GM18498 (cell line): Measurements from ENCODE around the gene PI16.

ENCODE experiments used
- ATAC-seq: cut with Tn5 transposase; IDR thresholded peaks from one replicate; pipeline ENCODE4 v1.9.1; 2021; ENCODE audit warnings: mild to moderate bottlenecking, moderate library complexity; ENCODE audit not compliant: unreplicated experiment

The PI16 gene

GRCh38 chr6:36955671-36956445 lies 1.3 kb downstream of the PI16 start:
- no peak for ATAC-seq

GRCh38 chr6:36956446-36956820 lies 1.9 kb downstream of the PI16 start:
- ATAC-seq: no peak

- no peak for ATAC-seq
Measured at GRCh38 chr6:36957773-36958271, 3.3 kb downstream of the PI16 start.

GRCh38 chr6:36958775-36959554 lies 4.4 kb downstream of the PI16 start:
- ATAC-seq: no peak

GRCh38 chr6:36959555-36960250 lies 5.2 kb downstream of the PI16 start:
- no peak for ATAC-seq

GRCh38 chr6:36961441-36962435 lies 7.2 kb downstream of the PI16 start:
- no peak for ATAC-seq

- no peak for ATAC-seq
Measured at GRCh38 chr6:36962874-36963273, 8.3 kb downstream of the PI16 start.

GRCh38 chr6:36963451-36964290 lies 9.1 kb downstream of the PI16 start:
- no peak for ATAC-seq

GRCh38 chr6:36964349-36964748 lies 9.8 kb downstream of the PI16 start:
- no peak for ATAC-seq

GRCh38 chr6:36964908-36965307 lies 10.4 kb downstream of the PI16 start:
- ATAC-seq: no peak

- no peak for ATAC-seq
Measured at GRCh38 chr6:36967301-36967700, 12.8 kb downstream of the PI16 start.

GRCh38 chr6:36967757-36968156 lies 13.2 kb downstream of the PI16 start:
- no peak for ATAC-seq

GRCh38 chr6:36968266-36968977 lies 13.9 kb downstream of the PI16 start:
- ATAC-seq: no peak

GRCh38 chr6:36969240-36969691 lies 14.7 kb downstream of the PI16 start:
- ATAC-seq: no peak

GRCh38 chr6:36969988-36970891 lies 15.7 kb downstream of the PI16 start:
- ATAC-seq: no peak

- ATAC-seq: no peak
Measured at GRCh38 chr6:36970892-36971842, 16.6 kb downstream of the PI16 start.
